Mesothelial cell of epicardium (in vitro differentiated cells): ENCODE measurements around the gene RHBDD1. TPM values are rescaled to one million over a fixed set of nuclear protein-coding genes. Genes with fewer than 3 reads are reported as not detected.
A peak's percentile ranks its signal among the peaks of the same experiment; 100 is the strongest.

Experiments
- DNase-seq, 2 experiments: peaks; one replicate each; pipeline ENCODE4 v3.0.0; 2021; ENCODE audit warnings: low spot score in 2 of 2; ENCODE audit not compliant: unreplicated experiment in 2 of 2
- H3K27ac Mint-ChIP-seq: 2 replicates; pipeline ENCODE4 v1.8.0; 2021; ENCODE audit warnings: mixed read lengths
- H3K27me3 Mint-ChIP-seq: 2 replicates; pipeline ENCODE4 v1.8.0; 2021; ENCODE audit warnings: low read depth, mixed read lengths
- H3K36me3 Mint-ChIP-seq: 2 replicates; pipeline ENCODE4 v1.8.0; 2021; ENCODE audit warnings: mixed read lengths
- H3K4me1 Mint-ChIP-seq: 2 replicates; pipeline ENCODE4 v1.8.0; 2021; ENCODE audit warnings: mixed read lengths
- H3K4me3 Mint-ChIP-seq: 2 replicates; pipeline ENCODE4 v1.8.0; 2021; ENCODE audit warnings: mild to moderate bottlenecking, moderate library complexity, mixed read lengths
- H3K9me3 Mint-ChIP-seq: 2 replicates; pipeline ENCODE4 v1.8.0; 2021; ENCODE audit warnings: mixed read lengths
- CTCF ChIP-seq: fragments of 200-600 bp; sonication (generic); IDR thresholded peaks from one replicate; pipeline ENCODE4 v1.5.0; 2021; ENCODE audit warnings: antibody characterized with exemption; ENCODE audit not compliant: unreplicated experiment
- total RNA-seq: library from RNA; stranded (reverse); gene quantifications from 3 replicates; pipeline ENCODE4 v1.2.1, GENCODE V29; 2021

RHBDD1 gene
- total RNA-seq, 1 donor from 2014 or later: 42.2 TPM

DNA sequence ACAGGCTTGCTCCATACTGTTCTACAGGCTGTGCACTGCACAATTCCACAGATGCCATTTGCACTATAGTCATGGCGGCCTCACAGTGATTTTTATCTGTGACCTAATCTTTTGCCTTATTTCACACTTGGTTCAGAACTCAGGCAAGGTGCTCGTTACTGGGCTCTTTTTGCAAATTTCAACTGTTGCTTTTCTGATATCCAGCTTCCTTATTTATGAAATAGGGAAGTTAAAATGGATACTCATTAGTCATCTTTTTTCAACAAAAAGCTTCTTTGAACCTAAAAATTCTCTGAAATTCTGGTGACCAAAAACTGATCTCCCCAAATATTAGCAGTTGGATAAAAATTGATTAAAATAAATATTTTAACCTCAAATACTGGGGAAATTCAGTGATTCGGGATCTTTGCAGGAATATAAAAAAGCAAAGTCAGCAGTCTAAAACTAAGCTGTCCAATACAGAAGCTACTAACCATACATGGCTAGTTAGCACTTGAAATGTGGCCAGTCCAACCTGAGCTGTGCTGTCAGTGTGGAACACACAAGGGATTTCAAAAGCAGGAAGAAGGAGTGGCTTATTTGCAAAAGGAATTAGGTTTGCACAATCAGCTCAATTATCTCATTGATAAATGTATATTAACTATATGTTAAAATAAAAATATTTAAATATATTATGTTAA is 193.7 kb downstream of the RHBDD1 start:
- Mint-ChIP-seq H3K4me3 (no peak overlapping the region), H3K9me3 (no peaks in the 10 kb centered on the region), H3K36me3 (no peaks in the 10 kb centered on the region), H3K27me3 (no peaks in the 10 kb centered on the region), H3K27ac (no peak overlapping the region), H3K4me1 (peaks cover 9% of the 10 kb centered on the region)
- TF ChIP-seq CTCF: no peak
- no peak for DNase-seq

DNA sequence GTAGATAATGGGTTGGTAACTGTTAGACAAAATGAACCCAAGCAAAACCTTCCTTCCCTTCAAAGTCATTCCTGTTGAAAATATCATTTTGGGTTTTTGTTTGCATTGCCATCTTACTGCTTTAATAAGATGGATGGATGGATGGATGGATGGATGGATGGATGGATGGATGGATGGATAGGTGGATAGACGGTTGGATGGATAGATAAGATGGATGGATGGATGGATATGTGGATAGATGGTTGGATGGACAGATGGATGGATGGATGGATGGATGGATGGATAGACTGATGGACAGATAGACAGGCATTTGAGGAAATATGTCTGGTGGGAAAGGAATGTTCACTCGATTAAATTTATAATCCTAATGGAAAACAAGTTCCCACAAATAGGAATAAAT is 194.9 kb downstream of the RHBDD1 start:
- no peak for TF ChIP-seq CTCF
- H3K4me3 Mint-ChIP-seq: no peak overlapping the region
- no peak for DNase-seq
- peaks cover 14% of the 10 kb centered on the region for H3K4me1 Mint-ChIP-seq
- no peak overlapping the region for H3K27ac Mint-ChIP-seq
- H3K36me3 Mint-ChIP-seq: no peaks in the 10 kb centered on the region
- no peaks in the 10 kb centered on the region for H3K27me3 Mint-ChIP-seq
- H3K9me3 Mint-ChIP-seq: no peaks in the 10 kb centered on the region

DNA sequence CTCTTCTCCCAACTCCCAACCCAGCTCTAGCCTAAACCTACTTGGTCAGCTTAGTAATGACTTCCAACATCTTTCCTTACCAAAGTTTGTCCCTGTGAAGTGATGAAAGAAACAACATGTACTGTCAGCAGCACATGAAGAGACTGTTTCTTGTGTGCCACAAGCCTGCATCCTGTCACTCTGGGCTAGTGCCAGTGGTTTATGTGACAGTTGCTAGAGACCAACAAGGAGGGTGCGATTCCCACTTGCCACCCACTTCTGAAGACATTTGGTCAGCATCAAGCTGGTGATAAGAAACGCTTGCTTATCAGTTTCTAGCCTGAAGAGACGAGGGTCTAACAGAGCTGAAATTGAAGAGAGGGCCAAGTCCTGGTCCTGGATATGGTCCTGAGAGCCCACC is 195.5 kb downstream of the RHBDD1 start:
- no peak for DNase-seq
- TF ChIP-seq CTCF: no peak
- no peaks in the 10 kb centered on the region for H3K27me3 Mint-ChIP-seq

GRCh38 chr2:227033471-227034148 is 197.8 kb downstream of the RHBDD1 start:
- Mint-ChIP-seq H3K9me3 (no peaks in the 10 kb centered on the region), H3K27me3 (no peaks in the 10 kb centered on the region), H3K4me1 (peaks cover 21% of the 10 kb centered on the region), H3K36me3 (no peaks in the 10 kb centered on the region), H3K4me3 (no peak overlapping the region), H3K27ac (peak overlapping the region; percentile 44)
- DNase-seq: peak; percentile 34 to 55
- peak; percentile 37 for TF ChIP-seq CTCF

More for the DNA sequence above, 195.5 kb downstream of the RHBDD1 start:
- no peak overlapping the region for H3K4me3 Mint-ChIP-seq
- H3K36me3 Mint-ChIP-seq: no peaks in the 10 kb centered on the region
- H3K9me3 Mint-ChIP-seq: no peaks in the 10 kb centered on the region
- H3K4me1 Mint-ChIP-seq: peaks cover 19% of the 10 kb centered on the region
- no peak overlapping the region for H3K27ac Mint-ChIP-seq

GRCh38 chr2:227035711-227036367 is 200.0 kb downstream of the RHBDD1 start:
- H3K27me3 Mint-ChIP-seq: no peaks in the 10 kb centered on the region
- no peak overlapping the region for H3K27ac Mint-ChIP-seq
- H3K4me3 Mint-ChIP-seq: no peak overlapping the region
- no peaks in the 10 kb centered on the region for H3K36me3 Mint-ChIP-seq
- TF ChIP-seq CTCF: no peak
- peaks cover 23% of the 10 kb centered on the region for H3K4me1 Mint-ChIP-seq
- DNase-seq: no peak
- no peaks in the 10 kb centered on the region for H3K9me3 Mint-ChIP-seq
